ENCODE results near the gene DEPP1.

The DEPP1 gene

GRCh38 chr10:44956226-44956625 lies 22.4 kb downstream of the DEPP1 start:
- DNase-seq (ENCODE audit: low read depth) = no peak
- H3K4me3 ChIP-seq (ENCODE audit: low read depth, low read length) = no peak overlapping the region
- TF ChIP-seq MYC (IDR thresholded peaks at IDR 0.05; ENCODE audit: low read depth, low read length) (no peak), MAX (IDR thresholded peaks at IDR 0.05; ENCODE audit: low read depth, low read length) (no peak), POLR2A (IDR thresholded peaks at IDR 0.05; ENCODE audit: extremely low read depth, insufficient read length) (no peak), CTCF (IDR thresholded peaks at IDR 0.05; ENCODE audit: low read depth, low read length) (no peak)

GRCh38 chr10:44955413-44956070 lies 23.1 kb downstream of the DEPP1 start:
- TF ChIP-seq CTCF (IDR thresholded peaks at IDR 0.05; ENCODE audit: low read depth, low read length) (no peak), MYC (IDR thresholded peaks at IDR 0.05; ENCODE audit: low read depth, low read length) (no peak), MAX (IDR thresholded peaks at IDR 0.05; ENCODE audit: low read depth, low read length) (no peak), POLR2A (IDR thresholded peaks at IDR 0.05; ENCODE audit: extremely low read depth, insufficient read length) (no peak)
- DNase-seq (ENCODE audit: low read depth) = no peak
- H3K4me3 ChIP-seq (ENCODE audit: low read depth, low read length) = no peak overlapping the region

- no peak for TF ChIP-seq POLR2A (IDR thresholded peaks at IDR 0.05; ENCODE audit: extremely low read depth, insufficient read length)
- TF ChIP-seq MYC (IDR thresholded peaks at IDR 0.05; ENCODE audit: low read depth, low read length) = no peak
- no peak for TF ChIP-seq CTCF (IDR thresholded peaks at IDR 0.05; ENCODE audit: low read depth, low read length)
- TF ChIP-seq MAX (IDR thresholded peaks at IDR 0.05; ENCODE audit: low read depth, low read length) = no peak
- DNase-seq (ENCODE audit: low read depth) = no peak
- no peak overlapping the region for H3K4me3 ChIP-seq (ENCODE audit: low read depth, low read length)
Observed at GRCh38 chr10:44954962-44955361, 23.6 kb downstream of the DEPP1 start.

- TF ChIP-seq POLR2A (IDR thresholded peaks at IDR 0.05; ENCODE audit: extremely low read depth, insufficient read length) = no peak
- TF ChIP-seq CTCF (IDR thresholded peaks at IDR 0.05; ENCODE audit: low read depth, low read length) = no peak
- no peak for TF ChIP-seq MYC (IDR thresholded peaks at IDR 0.05; ENCODE audit: low read depth, low read length)
- TF ChIP-seq MAX (IDR thresholded peaks at IDR 0.05; ENCODE audit: low read depth, low read length) = no peak
- H3K4me3 ChIP-seq (ENCODE audit: low read depth, low read length) = no peak overlapping the region
- no peak for DNase-seq (ENCODE audit: low read depth)
Observed at GRCh38 chr10:44954042-44954441, 24.6 kb downstream of the DEPP1 start.

GRCh38 chr10:44952779-44953231 lies 25.8 kb downstream of the DEPP1 start:
- no peak for TF ChIP-seq POLR2A (IDR thresholded peaks at IDR 0.05; ENCODE audit: extremely low read depth, insufficient read length)
- no peak for TF ChIP-seq MYC (IDR thresholded peaks at IDR 0.05; ENCODE audit: low read depth, low read length)
- no peak for TF ChIP-seq CTCF (IDR thresholded peaks at IDR 0.05; ENCODE audit: low read depth, low read length)
- no peak for TF ChIP-seq MAX (IDR thresholded peaks at IDR 0.05; ENCODE audit: low read depth, low read length)
- no peak overlapping the region for H3K4me3 ChIP-seq (ENCODE audit: low read depth, low read length)
- no peak for DNase-seq (ENCODE audit: low read depth)
